ENCODE data around the gene SDR42E1. TPM values are rescaled to one million over a fixed set of nuclear protein-coding genes. Genes with fewer than 3 reads are reported as not detected.

SDR42E1 gene
- total and polyA plus RNA-seq, 2 donors from 2014 or later = 2.5 to 15.0 TPM

- Histone ChIP-seq H3K27ac (ENCODE audit: low read depth in 2 of 2, low read length in 2 of 2) (no peak overlapping the region), H3K27me3 (ENCODE audit: control insufficient read depth, insufficient read depth, low read length) (no peaks in the 10 kb centered on the region), H3K9me3 (ENCODE audit: control insufficient read depth in 2 of 3, insufficient read depth in 1 of 3, low read length in 3 of 3) (peaks cover 0 to 7% (median 1%) of the 10 kb centered on the region in 3 donors), H3K36me3 (ENCODE audit: control insufficient read depth in 2 of 3, insufficient read depth in 3 of 3, low read length in 3 of 3) (peaks cover 0 to 5% (median 0%) of the 10 kb centered on the region in 3 donors), H3K4me1 (ENCODE audit: control insufficient read depth in 2 of 3, insufficient read depth in 2 of 3, low read depth in 1 of 3, low read length in 3 of 3) (peaks cover 2 to 7% (median 7%) of the 10 kb centered on the region in 3 donors), H3K4me3 (ENCODE audit: low read length in 3 of 3) (no peak overlapping the region), H3K9ac (ENCODE audit: low read length in 3 of 3) (no peak overlapping the region)
- FAIRE-seq = no peak
- intact Hi-C loops (cut with DNase I) = no loop called here
- no peak for TF ChIP-seq CTCF (IDR thresholded peaks at IDR 0.05; ENCODE audit: borderline replicate concordance, extremely low read depth, insufficient read depth)
- DNase-seq = no peak
Measured at GRCh38 chr16:82008957-82009592, 2.2 kb downstream of the SDR42E1 start.

GRCh38 chr16:82007189-82007588, 4.1 kb downstream of the SDR42E1 start:
- Histone ChIP-seq H3K27ac (ENCODE audit: low read depth in 2 of 2, low read length in 2 of 2) (no peak overlapping the region), H3K9ac (ENCODE audit: low read length in 3 of 3) (no peak overlapping the region), H3K9me3 (ENCODE audit: control insufficient read depth in 2 of 3, insufficient read depth in 1 of 3, low read length in 3 of 3) (peaks cover 0 to 7% (median 1%) of the 10 kb centered on the region in 3 donors), H3K36me3 (ENCODE audit: control insufficient read depth in 2 of 3, insufficient read depth in 3 of 3, low read length in 3 of 3) (peaks cover 0 to 5% (median 0%) of the 10 kb centered on the region in 3 donors), H3K27me3 (ENCODE audit: control insufficient read depth, insufficient read depth, low read length) (no peaks in the 10 kb centered on the region), H3K4me1 (ENCODE audit: control insufficient read depth in 2 of 3, insufficient read depth in 2 of 3, low read depth in 1 of 3, low read length in 3 of 3) (peaks cover 2 to 13% (median 7%) of the 10 kb centered on the region in 3 donors), H3K4me3 (ENCODE audit: low read length in 3 of 3) (no peak overlapping the region)
- FAIRE-seq = no peak
- no peak for TF ChIP-seq CTCF (IDR thresholded peaks at IDR 0.05; ENCODE audit: borderline replicate concordance, extremely low read depth, insufficient read depth)
- no peak for DNase-seq
- intact Hi-C loops (cut with DNase I) = no loop called here

- intact Hi-C loops (cut with DNase I) = no loop called here
- H3K27ac ChIP-seq (ENCODE audit: low read depth in 2 of 2, low read length in 2 of 2) = no peak overlapping the region
- H3K4me1 ChIP-seq (ENCODE audit: control insufficient read depth in 2 of 3, insufficient read depth in 2 of 3, low read depth in 1 of 3, low read length in 3 of 3) = peaks cover 2 to 13% (median 7%) of the 10 kb centered on the region in 3 donors
- no peaks in the 10 kb centered on the region for H3K27me3 ChIP-seq (ENCODE audit: control insufficient read depth, insufficient read depth, low read length)
- FAIRE-seq (no peak), DNase-seq (no peak)
- no peak for TF ChIP-seq CTCF (IDR thresholded peaks at IDR 0.05; ENCODE audit: borderline replicate concordance, extremely low read depth, insufficient read depth)
- H3K36me3 ChIP-seq (ENCODE audit: control insufficient read depth in 2 of 3, insufficient read depth in 3 of 3, low read length in 3 of 3) = peaks cover 0 to 5% (median 0%) of the 10 kb centered on the region in 3 donors
- H3K4me3 ChIP-seq (ENCODE audit: low read length in 3 of 3) = no peak overlapping the region
- H3K9ac ChIP-seq (ENCODE audit: low read length in 3 of 3) = no peak overlapping the region
- H3K9me3 ChIP-seq (ENCODE audit: control insufficient read depth in 2 of 3, insufficient read depth in 1 of 3, low read length in 3 of 3) = peaks cover 0 to 7% (median 1%) of the 10 kb centered on the region in 3 donors
Measured at GRCh38 chr16:82006036-82006435, 5.2 kb downstream of the SDR42E1 start.

All from kidney (tissue), 14 donors.